Measurements from ENCODE around the gene SAMM50.

- TF ChIP-seq CEBPB (IDR thresholded peaks at IDR 0.05; ENCODE audit: low read depth) (no peak), ELF1 (IDR thresholded peaks at IDR 0.05; ENCODE audit: borderline replicate concordance, low read depth) (no peak), EZH2phosphoT487 (IDR thresholded peaks at IDR 0.05; ENCODE audit: borderline replicate concordance) (no peak), CTCF (IDR thresholded peaks at IDR 0.05 in 2 of 3, conservative IDR thresholded peaks at IDR 0.05 in 1 of 3; ENCODE audit: borderline replicate concordance in 1 of 3, insufficient read depth in 1 of 3, low read depth in 2 of 3, low read length in 2 of 3) (no peak), SIN3A (IDR thresholded peaks at IDR 0.05; ENCODE audit: low read depth) (no peak), POLR2A (IDR thresholded peaks at IDR 0.05; ENCODE audit: borderline replicate concordance, extremely low read depth, insufficient read depth, insufficient read length) (no peak), MAX (IDR thresholded peaks at IDR 0.05) (no peak), EZH2 (IDR thresholded peaks at IDR 0.05) (no peak)
Measured at GRCh38 chr22:44032126-44032730, 77.0 kb downstream of the SAMM50 start.
